ENCODE data around the gene IGFL2.
"Not testable (repeated sequence)": the region's sequence is repeated elsewhere in the genome, so short reads cannot be mapped to it uniquely, and the experiment has no call there.

The IGFL2 gene

DNA sequence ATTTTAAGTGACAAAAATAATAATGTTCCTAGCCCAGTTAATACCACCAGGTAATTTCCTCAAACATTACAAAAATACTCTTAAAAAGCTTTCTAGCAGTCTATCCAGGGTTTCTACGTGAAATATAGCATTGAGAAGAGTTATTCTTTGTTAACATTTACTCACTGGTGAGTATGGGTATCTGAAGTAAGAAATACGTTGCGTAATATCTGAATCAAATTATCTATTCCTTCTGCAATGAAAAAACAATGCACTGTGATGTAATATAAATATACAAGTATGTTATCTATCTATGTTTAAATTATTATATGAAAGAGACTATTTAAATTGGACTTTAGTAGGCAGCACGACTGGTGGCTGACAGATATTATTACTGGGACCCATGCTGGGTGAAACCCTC is 5.7 kb upstream of the IGFL2 start:
- no peak for DNase-seq (ENCODE audit: low spot score)

GRCh38 chr19:46144756-46145155 is 3.3 kb upstream of the IGFL2 start:
- no peak for DNase-seq (ENCODE audit: low spot score)

GRCh38 chr19:46147166-46147740 is 785 bp upstream of the IGFL2 start:
- DNase-seq (ENCODE audit: low spot score) = no peak

- no peak for DNase-seq (ENCODE audit: low spot score)
These were observed 2.6 kb downstream of the IGFL2 start for GRCh38 chr19:46150606-46151005.

GRCh38 chr19:46155237-46155636 is 7.2 kb downstream of the IGFL2 start:
- DNase-seq (ENCODE audit: low spot score) = no peak

GRCh38 chr19:46159418-46160232 is 11.6 kb downstream of the IGFL2 start:
- no peak for DNase-seq (ENCODE audit: low spot score)

DNA sequence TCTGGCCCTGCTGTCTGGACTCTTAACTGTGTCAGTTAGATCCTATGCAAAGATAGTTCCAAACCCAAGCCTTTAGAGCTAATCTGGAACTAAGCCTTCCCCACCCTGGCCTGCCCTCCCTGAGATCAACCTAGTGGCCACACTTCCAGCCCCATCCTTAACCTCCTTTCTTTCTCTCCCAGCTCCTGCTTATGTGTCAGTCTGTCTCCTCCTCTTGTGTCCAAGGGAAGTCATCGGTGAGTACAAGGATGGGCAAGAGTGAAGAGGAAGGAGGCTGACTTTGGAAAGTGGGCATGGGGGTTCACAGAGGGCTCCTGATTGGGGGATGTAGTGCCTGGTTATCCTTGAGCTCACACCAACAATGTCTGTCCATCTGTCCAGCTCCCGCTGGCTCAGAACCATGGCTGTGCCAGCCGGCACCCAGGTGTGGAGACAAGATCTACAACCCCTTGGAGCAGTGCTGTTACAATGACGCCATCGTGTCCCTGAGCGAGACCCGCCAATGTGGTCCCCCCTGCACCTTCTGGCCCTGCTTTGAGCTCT is 12.3 kb downstream of the IGFL2 start:
- DNase-seq (ENCODE audit: low spot score) = no peak

GRCh38 chr19:46161642-46162257 is 13.7 kb downstream of the IGFL2 start:
- not testable (repeated sequence) for DNase-seq (ENCODE audit: low spot score)

- DNase-seq (ENCODE audit: low spot score) = no peak
These were observed 14.7 kb downstream of the IGFL2 start for GRCh38 chr19:46162731-46163130.

- DNase-seq (ENCODE audit: low spot score) = no peak
These were observed 25.9 kb downstream of the IGFL2 start for GRCh38 chr19:46173886-46174480.

- DNase-seq (ENCODE audit: low spot score) = no peak
These were observed 28.2 kb downstream of the IGFL2 start for GRCh38 chr19:46176116-46176860.

GRCh38 chr19:46179076-46179759 is 31.2 kb downstream of the IGFL2 start:
- no peak for DNase-seq (ENCODE audit: low spot score)

DNA sequence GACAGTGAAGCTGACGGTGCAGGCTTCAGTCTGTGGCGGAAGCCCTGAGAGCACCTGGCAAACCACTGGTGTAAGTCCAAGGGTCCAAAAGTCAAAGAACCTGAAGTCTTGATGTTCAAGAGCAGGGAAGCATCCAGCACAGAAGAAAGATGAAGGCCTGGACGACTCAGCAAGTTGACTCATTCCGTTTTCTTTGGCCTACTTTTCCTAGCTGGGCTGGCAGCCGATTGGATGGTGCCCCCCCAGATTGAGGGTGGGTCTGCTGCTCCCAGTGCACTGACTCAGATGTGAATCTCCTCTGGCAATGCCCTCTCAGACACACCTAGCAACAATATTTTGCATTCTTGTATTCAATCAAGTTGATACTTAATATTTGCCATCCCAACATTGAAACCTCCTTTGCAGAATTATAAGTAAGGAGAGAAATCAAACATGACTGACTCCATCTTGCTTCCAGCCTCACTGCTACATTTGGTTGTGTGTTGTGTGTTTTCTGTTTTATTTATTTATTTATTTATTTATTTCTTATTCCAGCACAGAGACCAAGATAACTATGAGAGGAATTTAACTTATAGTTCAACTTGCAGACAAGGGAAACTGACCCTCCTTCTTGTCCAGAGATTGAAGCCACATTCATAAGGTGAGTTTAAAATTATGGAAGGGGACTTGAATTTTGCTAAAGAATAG is 32.8 kb downstream of the IGFL2 start:
- no peak for DNase-seq (ENCODE audit: low spot score)

DNA sequence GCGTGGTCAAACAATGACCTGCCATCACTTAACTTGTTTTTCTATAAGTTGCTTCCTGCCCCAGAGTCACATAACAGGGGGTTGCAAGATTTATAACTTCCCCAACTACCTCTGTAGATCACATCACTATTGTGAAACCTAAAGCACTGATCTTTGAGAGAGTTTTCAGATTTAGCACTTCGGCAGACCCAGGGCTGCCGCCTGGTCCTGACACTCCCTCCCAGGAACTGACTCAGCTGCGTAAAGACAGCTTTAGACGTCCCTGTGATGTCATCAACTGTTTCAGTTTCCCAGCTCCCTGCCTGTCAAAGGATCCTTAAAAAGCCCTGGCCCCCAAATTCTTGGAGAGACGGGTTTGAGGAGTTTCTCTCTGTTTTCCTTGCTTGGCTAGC is 33.3 kb downstream of the IGFL2 start:
- no peak for DNase-seq (ENCODE audit: low spot score)

DNA sequence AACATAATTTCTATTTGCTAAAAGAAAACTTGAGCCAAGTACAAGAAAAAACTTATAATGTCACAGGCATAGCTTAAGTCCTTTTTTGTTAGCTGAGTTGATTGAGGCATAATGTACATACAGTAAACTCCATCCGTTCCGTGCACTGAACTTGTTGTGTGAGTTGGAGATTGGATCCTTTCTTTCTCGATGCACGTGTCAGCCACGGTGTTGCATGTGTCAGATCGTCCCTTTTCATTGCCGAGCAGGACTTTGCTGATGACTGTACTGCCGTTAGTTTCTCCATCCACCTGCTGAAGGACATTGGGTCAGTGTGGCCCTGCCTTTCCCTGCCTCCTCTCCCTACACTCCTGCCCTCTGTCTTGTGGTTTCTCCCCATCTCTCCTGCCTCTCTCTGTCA is 34.4 kb downstream of the IGFL2 start:
- no peak for DNase-seq (ENCODE audit: low spot score)

DNA sequence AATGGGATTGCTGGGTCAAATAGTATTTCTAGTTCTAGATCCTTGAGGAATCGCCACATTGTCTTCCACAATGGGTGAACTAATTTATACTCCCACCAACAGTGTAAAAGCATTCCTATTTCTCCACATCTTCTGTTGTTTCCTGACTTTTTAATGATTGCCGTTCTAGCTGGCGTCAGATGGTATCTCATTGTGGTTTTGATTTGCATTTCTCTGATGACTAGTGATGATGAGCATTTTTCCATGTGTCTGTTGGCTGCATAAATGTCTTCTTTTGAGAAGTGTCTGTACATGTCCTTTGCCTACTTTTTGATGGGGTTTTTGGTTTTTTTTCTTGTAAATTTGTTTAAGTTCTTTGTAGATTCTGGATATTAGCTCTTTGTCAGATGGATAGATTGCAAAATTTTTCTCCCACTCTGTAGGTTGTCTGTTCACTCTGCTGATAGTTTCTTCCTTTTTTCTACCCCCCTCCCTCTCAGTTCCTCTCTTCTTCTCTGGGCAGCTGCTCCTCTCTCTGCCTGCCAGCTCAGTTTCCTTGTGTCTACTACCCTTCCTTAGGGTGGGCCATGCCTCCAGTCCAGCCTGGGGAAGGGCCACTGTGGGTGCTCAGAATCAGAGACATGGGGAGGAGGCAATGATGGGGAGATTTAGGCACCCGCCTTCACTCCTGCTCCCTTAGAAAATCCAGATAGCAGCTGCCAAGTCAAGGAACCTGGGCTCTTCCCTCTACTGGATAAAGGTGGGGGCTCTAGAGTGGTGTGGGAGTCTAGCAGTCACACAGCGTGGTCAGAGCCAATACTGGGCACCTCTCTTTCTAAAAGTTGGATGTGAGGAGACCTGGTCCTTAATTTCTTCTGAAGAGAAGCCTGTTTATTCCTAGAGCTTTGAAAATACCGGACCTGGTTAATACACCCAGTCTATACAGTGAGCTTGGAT is 37.0 kb downstream of the IGFL2 start:
- not testable (repeated sequence) for DNase-seq (ENCODE audit: low spot score)

GRCh38 chr19:46186101-46186716 is 38.2 kb downstream of the IGFL2 start:
- DNase-seq (ENCODE audit: low spot score) = no peak

DNA sequence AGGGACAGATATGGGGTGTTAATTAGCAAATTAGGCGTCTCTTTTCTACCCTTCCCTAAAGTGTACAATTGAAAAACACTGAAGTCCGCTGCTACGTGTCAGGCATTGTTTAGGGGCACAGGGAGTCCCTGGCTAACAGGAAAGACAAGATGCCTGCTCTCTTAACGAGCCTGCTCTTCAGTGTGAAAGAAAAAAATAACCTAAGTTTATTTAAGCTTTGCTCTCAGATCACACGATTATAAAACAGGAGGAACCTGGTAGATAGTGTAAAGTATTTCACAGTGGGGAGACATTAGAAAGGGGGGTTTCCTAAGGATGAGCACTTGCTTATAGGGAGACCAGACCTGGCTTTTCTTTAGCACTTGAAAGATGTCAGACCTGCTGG is 38.7 kb downstream of the IGFL2 start:
- no peak for DNase-seq (ENCODE audit: low spot score)

Data from CD4-positive, alpha-beta T cell treated with Interleukin-2 at 100 ng/mL for 4 hours (primary cell).